ENCODE results near the gene MTCL1.

- TF ChIP-seq YY1 (IDR thresholded peaks at IDR 0.05; ENCODE audit: insufficient read depth, insufficient read length) (no peak), SUZ12 (IDR thresholded peaks at IDR 0.05; ENCODE audit: extremely low read depth, insufficient read depth, insufficient read length) (no peak), ZNF274 (IDR thresholded peaks at IDR 0.05; ENCODE audit: low read depth, low read length) (no peak)
Observed at GRCh38 chr18:8823530-8823929, 118.2 kb downstream of the MTCL1 start.

Measured in NT2/D1 (cell line).